ENCODE measurements around the gene DENND1B.

DNA sequence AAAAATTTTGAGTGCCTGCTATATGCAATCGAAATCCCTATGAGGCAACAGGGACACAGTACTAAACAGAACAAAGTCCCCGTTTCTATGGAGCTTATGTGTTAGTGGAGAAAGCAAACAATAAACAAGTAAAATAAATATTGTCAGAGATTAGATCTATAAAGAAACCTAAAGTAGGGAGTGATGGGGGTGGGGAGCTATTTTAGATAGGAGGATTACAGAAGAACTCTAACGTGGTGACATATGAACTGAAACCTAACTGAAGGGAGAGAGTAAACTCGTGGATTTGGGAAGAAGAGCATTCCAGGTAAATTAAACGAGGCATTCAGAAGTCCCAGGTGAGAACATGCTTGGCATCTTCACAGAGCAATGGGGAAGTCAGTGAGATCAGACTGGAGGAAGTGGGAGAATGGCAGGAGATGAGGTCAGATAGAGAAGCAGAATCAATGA, 154.5 kb downstream of the DENND1B start:
- TF ChIP-seq CBX1 (IDR thresholded peaks at IDR 0.05; ENCODE audit: low read depth) = no peak
- TF ChIP-seq, protein P1, sequence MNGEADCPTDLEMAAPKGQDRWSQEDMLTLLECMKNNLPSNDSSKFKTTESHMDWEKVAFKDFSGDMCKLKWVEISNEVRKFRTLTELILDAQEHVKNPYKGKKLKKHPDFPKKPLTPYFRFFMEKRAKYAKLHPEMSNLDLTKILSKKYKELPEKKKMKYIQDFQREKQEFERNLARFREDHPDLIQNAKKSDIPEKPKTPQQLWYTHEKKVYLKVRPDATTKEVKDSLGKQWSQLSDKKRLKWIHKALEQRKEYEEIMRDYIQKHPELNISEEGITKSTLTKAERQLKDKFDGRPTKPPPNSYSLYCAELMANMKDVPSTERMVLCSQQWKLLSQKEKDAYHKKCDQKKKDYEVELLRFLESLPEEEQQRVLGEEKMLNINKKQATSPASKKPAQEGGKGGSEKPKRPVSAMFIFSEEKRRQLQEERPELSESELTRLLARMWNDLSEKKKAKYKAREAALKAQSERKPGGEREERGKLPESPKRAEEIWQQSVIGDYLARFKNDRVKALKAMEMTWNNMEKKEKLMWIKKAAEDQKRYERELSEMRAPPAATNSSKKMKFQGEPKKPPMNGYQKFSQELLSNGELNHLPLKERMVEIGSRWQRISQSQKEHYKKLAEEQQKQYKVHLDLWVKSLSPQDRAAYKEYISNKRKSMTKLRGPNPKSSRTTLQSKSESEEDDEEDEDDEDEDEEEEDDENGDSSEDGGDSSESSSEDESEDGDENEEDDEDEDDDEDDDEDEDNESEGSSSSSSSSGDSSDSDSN (CRISPR knock-in tag; IDR thresholded peaks at IDR 0.05) = no peak
- TF ChIP-seq, protein P2, sequence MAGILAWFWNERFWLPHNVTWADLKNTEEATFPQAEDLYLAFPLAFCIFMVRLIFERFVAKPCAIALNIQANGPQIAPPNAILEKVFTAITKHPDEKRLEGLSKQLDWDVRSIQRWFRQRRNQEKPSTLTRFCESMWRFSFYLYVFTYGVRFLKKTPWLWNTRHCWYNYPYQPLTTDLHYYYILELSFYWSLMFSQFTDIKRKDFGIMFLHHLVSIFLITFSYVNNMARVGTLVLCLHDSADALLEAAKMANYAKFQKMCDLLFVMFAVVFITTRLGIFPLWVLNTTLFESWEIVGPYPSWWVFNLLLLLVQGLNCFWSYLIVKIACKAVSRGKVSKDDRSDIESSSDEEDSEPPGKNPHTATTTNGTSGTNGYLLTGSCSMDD (CRISPR knock-in tag; IDR thresholded peaks at IDR 0.05) = no peak
- TF ChIP-seq, protein P3, sequence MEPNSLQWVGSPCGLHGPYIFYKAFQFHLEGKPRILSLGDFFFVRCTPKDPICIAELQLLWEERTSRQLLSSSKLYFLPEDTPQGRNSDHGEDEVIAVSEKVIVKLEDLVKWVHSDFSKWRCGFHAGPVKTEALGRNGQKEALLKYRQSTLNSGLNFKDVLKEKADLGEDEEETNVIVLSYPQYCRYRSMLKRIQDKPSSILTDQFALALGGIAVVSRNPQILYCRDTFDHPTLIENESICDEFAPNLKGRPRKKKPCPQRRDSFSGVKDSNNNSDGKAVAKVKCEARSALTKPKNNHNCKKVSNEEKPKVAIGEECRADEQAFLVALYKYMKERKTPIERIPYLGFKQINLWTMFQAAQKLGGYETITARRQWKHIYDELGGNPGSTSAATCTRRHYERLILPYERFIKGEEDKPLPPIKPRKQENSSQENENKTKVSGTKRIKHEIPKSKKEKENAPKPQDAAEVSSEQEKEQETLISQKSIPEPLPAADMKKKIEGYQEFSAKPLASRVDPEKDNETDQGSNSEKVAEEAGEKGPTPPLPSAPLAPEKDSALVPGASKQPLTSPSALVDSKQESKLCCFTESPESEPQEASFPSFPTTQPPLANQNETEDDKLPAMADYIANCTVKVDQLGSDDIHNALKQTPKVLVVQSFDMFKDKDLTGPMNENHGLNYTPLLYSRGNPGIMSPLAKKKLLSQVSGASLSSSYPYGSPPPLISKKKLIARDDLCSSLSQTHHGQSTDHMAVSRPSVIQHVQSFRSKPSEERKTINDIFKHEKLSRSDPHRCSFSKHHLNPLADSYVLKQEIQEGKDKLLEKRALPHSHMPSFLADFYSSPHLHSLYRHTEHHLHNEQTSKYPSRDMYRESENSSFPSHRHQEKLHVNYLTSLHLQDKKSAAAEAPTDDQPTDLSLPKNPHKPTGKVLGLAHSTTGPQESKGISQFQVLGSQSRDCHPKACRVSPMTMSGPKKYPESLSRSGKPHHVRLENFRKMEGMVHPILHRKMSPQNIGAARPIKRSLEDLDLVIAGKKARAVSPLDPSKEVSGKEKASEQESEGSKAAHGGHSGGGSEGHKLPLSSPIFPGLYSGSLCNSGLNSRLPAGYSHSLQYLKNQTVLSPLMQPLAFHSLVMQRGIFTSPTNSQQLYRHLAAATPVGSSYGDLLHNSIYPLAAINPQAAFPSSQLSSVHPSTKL (CRISPR knock-in tag; IDR thresholded peaks at IDR 0.05) = peak; percentile 89
- TF ChIP-seq SRSF9 (IDR thresholded peaks at IDR 0.05; ENCODE audit: borderline replicate concordance, insufficient read depth, low read depth, low read length, poor library complexity, severe bottlenecking) = no peak
- no peak for TF ChIP-seq NFYC (CRISPR knock-in tag; IDR thresholded peaks at IDR 0.05)
- TF ChIP-seq NFYB (CRISPR knock-in tag; IDR thresholded peaks at IDR 0.05) = no peak
